ENCODE data around the gene SMDT1. TPM values are rescaled to one million over a fixed set of nuclear protein-coding genes. Genes with fewer than 3 reads are reported as not detected.

SMDT1 gene
- total RNA-seq, 1 experiment from 2014 or later = 12.6 TPM

- H3K9me3 ChIP-seq (ENCODE audit: low read length) = no peaks in the 10 kb centered on the region
- H3K79me2 ChIP-seq (ENCODE audit: low read length) = peaks cover 7% of the 10 kb centered on the region
- no peaks in the 10 kb centered on the region for H3K9me2 ChIP-seq (replicated peaks; ENCODE audit: insufficient read depth, low read length)
- DNase-seq = no peak
- peaks cover 31% of the 10 kb centered on the region for H3K4me1 ChIP-seq (ENCODE audit: low read length)
- no peak within 1 kb of the TSS for H3K4me2 ChIP-seq (ENCODE audit: low read depth, low read length, poor library complexity, severe bottlenecking)
- H3K27ac ChIP-seq (ENCODE audit: low read length) = no peak within 1 kb of the TSS
- H3K27me3 ChIP-seq (ENCODE audit: low read length) = no peaks in the 10 kb centered on the region
- no peak within 1 kb of the TSS for H2AFZ ChIP-seq (ENCODE audit: low read length)
- no peaks in the 10 kb centered on the region for H4K20me1 ChIP-seq (ENCODE audit: insufficient read depth, low read depth, low read length)
- H3K4me3 ChIP-seq (ENCODE audit: low read length) = no peak within 1 kb of the TSS
- no peaks in the 10 kb centered on the region for H3K36me3 ChIP-seq (ENCODE audit: insufficient read depth, low read length)
- H3K9ac ChIP-seq (ENCODE audit: low read length) = no peak within 1 kb of the TSS
These were observed 5.2 kb upstream of the SMDT1 start, which contains the start of gene PHETA2 for GRCh38 chr22:42074132-42074811. TSS of gene PHETA2 (plus strand) at chr22:42074248. CDS start at chr22:42077294, 3,046 bp downstream.

- Histone ChIP-seq H3K9me3 (ENCODE audit: low read length) (no peaks in the 10 kb centered on the region), H3K27me3 (ENCODE audit: low read length) (no peaks in the 10 kb centered on the region), H4K20me1 (ENCODE audit: insufficient read depth, low read depth, low read length) (no peaks in the 10 kb centered on the region), H2AFZ (ENCODE audit: low read length) (no peak overlapping the region), H3K4me2 (ENCODE audit: low read depth, low read length, poor library complexity, severe bottlenecking) (no peak overlapping the region), H3K4me3 (ENCODE audit: low read length) (no peak overlapping the region), H3K27ac (ENCODE audit: low read length) (no peak overlapping the region), H3K79me2 (ENCODE audit: low read length) (peaks cover 2% of the 10 kb centered on the region), H3K9ac (ENCODE audit: low read length) (no peak overlapping the region), H3K9me2 (replicated peaks; ENCODE audit: insufficient read depth, low read length) (no peaks in the 10 kb centered on the region), H3K36me3 (ENCODE audit: insufficient read depth, low read length) (no peaks in the 10 kb centered on the region), H3K4me1 (ENCODE audit: low read length) (peaks cover 25% of the 10 kb centered on the region)
- DNase-seq = no peak
These were observed 4.4 kb upstream of the SMDT1 start for GRCh38 chr22:42074846-42075676.

GRCh38 chr22:42076764-42077485 lies 2.6 kb upstream of the SMDT1 start:
- Histone ChIP-seq H3K9ac (ENCODE audit: low read length) (no peak overlapping the region), H3K9me3 (ENCODE audit: low read length) (no peaks in the 10 kb centered on the region)

GRCh38 chr22:42077486-42078125 lies 1.9 kb upstream of the SMDT1 start:
- Histone ChIP-seq H3K9me3 (ENCODE audit: low read length) (no peaks in the 10 kb centered on the region), H3K36me3 (ENCODE audit: insufficient read depth, low read length) (peaks cover 7% of the 10 kb centered on the region), H2AFZ (ENCODE audit: low read length) (no peak overlapping the region), H3K27me3 (ENCODE audit: low read length) (no peaks in the 10 kb centered on the region), H3K4me3 (ENCODE audit: low read length) (no peak overlapping the region), H3K4me1 (ENCODE audit: low read length) (peaks cover 18% of the 10 kb centered on the region), H3K9me2 (replicated peaks; ENCODE audit: insufficient read depth, low read length) (no peaks in the 10 kb centered on the region), H3K27ac (ENCODE audit: low read length) (no peak overlapping the region), H3K79me2 (ENCODE audit: low read length) (peaks cover 20% of the 10 kb centered on the region), H3K9ac (ENCODE audit: low read length) (no peak overlapping the region), H3K4me2 (ENCODE audit: low read depth, low read length, poor library complexity, severe bottlenecking) (no peak overlapping the region), H4K20me1 (ENCODE audit: insufficient read depth, low read depth, low read length) (no peaks in the 10 kb centered on the region)
- no peak for DNase-seq

More at GRCh38 chr22:42076764-42077485, 2.6 kb upstream of the SMDT1 start:
- Histone ChIP-seq H3K9me2 (replicated peaks; ENCODE audit: insufficient read depth, low read length) (no peaks in the 10 kb centered on the region), H3K4me1 (ENCODE audit: low read length) (peaks cover 18% of the 10 kb centered on the region), H4K20me1 (ENCODE audit: insufficient read depth, low read depth, low read length) (no peaks in the 10 kb centered on the region), H3K4me3 (ENCODE audit: low read length) (no peak overlapping the region), H3K36me3 (ENCODE audit: insufficient read depth, low read length) (peaks cover 4% of the 10 kb centered on the region; the same call in 1 of the 2 replicates), H3K79me2 (ENCODE audit: low read length) (peaks cover 19% of the 10 kb centered on the region), H3K27me3 (ENCODE audit: low read length) (no peaks in the 10 kb centered on the region), H3K4me2 (ENCODE audit: low read depth, low read length, poor library complexity, severe bottlenecking) (no peak overlapping the region), H3K27ac (ENCODE audit: low read length) (no peak overlapping the region), H2AFZ (ENCODE audit: low read length) (no peak overlapping the region)
- DNase-seq = no peak

GRCh38 chr22:42078469-42079318 lies 806 bp upstream of the SMDT1 start:
- H4K20me1 ChIP-seq (ENCODE audit: insufficient read depth, low read depth, low read length) = no peaks in the 10 kb centered on the region
- no peaks in the 10 kb centered on the region for H3K27me3 ChIP-seq (ENCODE audit: low read length)
- H3K79me2 ChIP-seq (ENCODE audit: low read length) = peaks cover 29% of the 10 kb centered on the region
- peak overlapping the region; percentile 81 for H3K4me3 ChIP-seq (ENCODE audit: low read length)
- H3K4me2 ChIP-seq (ENCODE audit: low read depth, low read length, poor library complexity, severe bottlenecking) = peak overlapping the region; percentile 83
- H3K27ac ChIP-seq (ENCODE audit: low read length) = peak overlapping the region; percentile 63
- H3K9me3 ChIP-seq (ENCODE audit: low read length) = no peaks in the 10 kb centered on the region
- peaks cover 18% of the 10 kb centered on the region for H3K4me1 ChIP-seq (ENCODE audit: low read length)
- peak overlapping the region; percentile 68 for H2AFZ ChIP-seq (ENCODE audit: low read length)
- no peaks in the 10 kb centered on the region for H3K9me2 ChIP-seq (replicated peaks; ENCODE audit: insufficient read depth, low read length)
- peak overlapping the region; percentile 78 for H3K9ac ChIP-seq (ENCODE audit: low read length)
- DNase-seq = peak; percentile 44
- H3K36me3 ChIP-seq (ENCODE audit: insufficient read depth, low read length) = peaks cover 18% of the 10 kb centered on the region

GRCh38 chr22:42080287-42080686 lies 787 bp downstream of the SMDT1 start:
- Histone ChIP-seq H3K27me3 (ENCODE audit: low read length) (no peaks in the 10 kb centered on the region), H3K79me2 (ENCODE audit: low read length) (peaks cover 31% of the 10 kb centered on the region), H3K9me2 (replicated peaks; ENCODE audit: insufficient read depth, low read length) (no peaks in the 10 kb centered on the region), H2AFZ (ENCODE audit: low read length) (0 out of 2 replicates have a peak overlapping the region, but pooled peaks have one; percentile 24), H3K4me1 (ENCODE audit: low read length) (peaks cover 18% of the 10 kb centered on the region), H3K36me3 (ENCODE audit: insufficient read depth, low read length) (peaks cover 21% of the 10 kb centered on the region), H3K9ac (ENCODE audit: low read length) (peak overlapping the region; percentile 78), H4K20me1 (ENCODE audit: insufficient read depth, low read depth, low read length) (no peaks in the 10 kb centered on the region), H3K9me3 (ENCODE audit: low read length) (no peaks in the 10 kb centered on the region), H3K4me2 (ENCODE audit: low read depth, low read length, poor library complexity, severe bottlenecking) (peak overlapping the region; percentile 83), H3K4me3 (ENCODE audit: low read length) (peak overlapping the region; percentile 81), H3K27ac (ENCODE audit: low read length) (peak overlapping the region; percentile 76; the same call in 1 of the 2 replicates)
- peak; percentile 67 for DNase-seq

GRCh38 chr22:42083119-42083518 lies 3.6 kb downstream of the SMDT1 start:
- H4K20me1 ChIP-seq (ENCODE audit: insufficient read depth, low read depth, low read length) = no peaks in the 10 kb centered on the region
- no peak overlapping the region for H3K9ac ChIP-seq (ENCODE audit: low read length)
- H3K4me2 ChIP-seq (ENCODE audit: low read depth, low read length, poor library complexity, severe bottlenecking) = no peak overlapping the region
- no peaks in the 10 kb centered on the region for H3K9me3 ChIP-seq (ENCODE audit: low read length)
- H3K4me3 ChIP-seq (ENCODE audit: low read length) = no peak overlapping the region
- H3K9me2 ChIP-seq (replicated peaks; ENCODE audit: insufficient read depth, low read length) = no peaks in the 10 kb centered on the region
- DNase-seq = no peak
- H3K4me1 ChIP-seq (ENCODE audit: low read length) = peaks cover 18% of the 10 kb centered on the region
- no peaks in the 10 kb centered on the region for H3K27me3 ChIP-seq (ENCODE audit: low read length)
- peaks cover 42% of the 10 kb centered on the region for H3K79me2 ChIP-seq (ENCODE audit: low read length)
- H3K36me3 ChIP-seq (ENCODE audit: insufficient read depth, low read length) = peaks cover 35% of the 10 kb centered on the region
- H3K27ac ChIP-seq (ENCODE audit: low read length) = no peak overlapping the region
- H2AFZ ChIP-seq (ENCODE audit: low read length) = no peak overlapping the region

Data from Karpas-422 (cell line).